Uterus (tissue), 4 donors: ENCODE data around the gene GRK6. TPM values are rescaled to one million over a fixed set of nuclear protein-coding genes. Genes with fewer than 3 reads are reported as not detected.

ENCODE experiments used
- DNase-seq, 2 donors: peaks; one replicate each; pipeline ENCODE4 v3.0.0-alpha.2; 2019 to 2020
- H3K27ac ChIP-seq, 2 donors: fragments of 200-600 bp; sonication (generic); 1 replicate in 1 of 2; 2 replicates in 1 of 2; pipeline ENCODE4 v1.5.1; 2016 to 2018
- H3K27me3 ChIP-seq, 2 donors: fragments of 200-600 bp; sonication (generic); one replicate each; pipeline ENCODE4 v1.5.1; 2018 to 2019; ENCODE audit warnings: control low read depth in 1 of 2
- H3K36me3 ChIP-seq, 2 donors: fragments of 200-600 bp; sonication (generic); one replicate each; pipeline ENCODE4 v1.5.1; 2019; ENCODE audit warnings: control low read depth in 1 of 2
- H3K4me1 ChIP-seq, 2 donors: fragments of 200-600 bp; sonication (generic); one replicate each; pipeline ENCODE4 v1.5.1; 2018 to 2019; ENCODE audit warnings: control low read depth in 1 of 2
- H3K4me3 ChIP-seq, 2 donors: fragments of 200-600 bp; sonication (generic); 1 replicate in 1 of 2; 2 replicates in 1 of 2; pipeline ENCODE4 v1.5.1; 2018 to 2019; ENCODE audit warnings: mild to moderate bottlenecking in 1 of 2
- H3K9me3 ChIP-seq, 2 donors: fragments of 200-600 bp; sonication (generic); one replicate each; pipeline ENCODE4 v1.5.1; 2019; ENCODE audit warnings: control low read depth in 1 of 2
- CTCF ChIP-seq, 4 experiments: fragments of 200-600 bp in 2 of 4; fragments of 450-650 bp in 2 of 4; sonication (generic) in 2 of 4; IDR thresholded peaks; one replicate each; pipeline ENCODE4 v1.5.1; 2016 to 2019; ENCODE audit warnings: antibody characterized with exemption in 4 of 4, mild to moderate bottlenecking in 2 of 4, moderate library complexity in 1 of 4
- POLR2A ChIP-seq, 2 donors: fragments of 450-650 bp; IDR thresholded peaks; one replicate each; pipeline ENCODE4 v1.6.1; 2016; ENCODE audit warnings: antibody characterized with exemption in 2 of 2, mild to moderate bottlenecking in 1 of 2, moderate library complexity in 1 of 2
- intact Hi-C: fragments of 100-400 bp; cut with DNase I; formaldehyde crosslinking; loops from one replicate; pipeline ENCODE4 v1.15.1; 2023; ENCODE audit warnings: low total_unique reads
- total RNA-seq, 4 donors: library from RNA; depleted of rRNA in 3 of 4; stranded (reverse); fragments of >200 nt in 3 of 4; gene quantifications; one replicate each; pipeline versions ENCODE4 v1.1.0 to v1.2.4, GENCODE V29; 2014 to 2023
- donor health status: DM: yes; HTN: yes; CAD: no.

GRK6 gene
- total RNA-seq, 4 donors from 2014 or later, result 16.4 to 29.8 (median 20.9) TPM

GRCh38 chr5:177432143-177432838 is 5.8 kb downstream of the GRK6 start:
- no peak for TF ChIP-seq CTCF (IDR thresholded peaks at IDR 0.05)
- TF ChIP-seq POLR2A (IDR thresholded peaks at IDR 0.05), result no peak
- H3K4me3 ChIP-seq, result no peak overlapping the region
- intact Hi-C loops, result no loop called here
- no peak for DNase-seq
- no peaks in the 10 kb centered on the region for H3K27me3 ChIP-seq
- H3K4me1 ChIP-seq, result peaks cover 0 to 8% of the 10 kb centered on the region in 2 donors
- H3K27ac ChIP-seq, result no peak overlapping the region
- no peaks in the 10 kb centered on the region for H3K36me3 ChIP-seq
- no peaks in the 10 kb centered on the region for H3K9me3 ChIP-seq

GRCh38 chr5:177432839-177433657 is 6.6 kb downstream of the GRK6 start:
- no peak for DNase-seq
- H3K27ac ChIP-seq, result no peak overlapping the region
- intact Hi-C loops, result no loop called here
- no peaks in the 10 kb centered on the region for H3K27me3 ChIP-seq
- H3K4me3 ChIP-seq, result no peak overlapping the region
- H3K36me3 ChIP-seq, result no peaks in the 10 kb centered on the region
- TF ChIP-seq CTCF (IDR thresholded peaks at IDR 0.05), result no peak
- TF ChIP-seq POLR2A (IDR thresholded peaks at IDR 0.05), result no peak
- no peaks in the 10 kb centered on the region for H3K9me3 ChIP-seq
- peaks cover 0 to 2% of the 10 kb centered on the region in 2 donors for H3K4me1 ChIP-seq

GRCh38 chr5:177433658-177434217 is 7.3 kb downstream of the GRK6 start:
- intact Hi-C loops, result no loop called here
- no peaks in the 10 kb centered on the region for H3K4me1 ChIP-seq
- TF ChIP-seq POLR2A (IDR thresholded peaks at IDR 0.05) (no peak), CTCF (IDR thresholded peaks at IDR 0.05) (no peak)
- no peaks in the 10 kb centered on the region for H3K9me3 ChIP-seq
- no peak overlapping the region for H3K27ac ChIP-seq
- H3K27me3 ChIP-seq, result no peaks in the 10 kb centered on the region
- H3K36me3 ChIP-seq, result no peaks in the 10 kb centered on the region
- DNase-seq, result no peak
- H3K4me3 ChIP-seq, result no peak overlapping the region

GRCh38 chr5:177434437-177434836 is 8.0 kb downstream of the GRK6 start:
- DNase-seq, result no peak
- no peaks in the 10 kb centered on the region for H3K36me3 ChIP-seq
- no peaks in the 10 kb centered on the region for H3K27me3 ChIP-seq
- TF ChIP-seq CTCF (IDR thresholded peaks at IDR 0.05) (no peak), POLR2A (IDR thresholded peaks at IDR 0.05) (no peak)
- no peak overlapping the region for H3K4me3 ChIP-seq
- no peaks in the 10 kb centered on the region for H3K4me1 ChIP-seq
- no peaks in the 10 kb centered on the region for H3K9me3 ChIP-seq
- H3K27ac ChIP-seq, result no peak overlapping the region
- intact Hi-C loops, result no loop called here
